ENCODE data around the gene FSTL3. TPM values are rescaled to one million over a fixed set of nuclear protein-coding genes. Genes with fewer than 3 reads are reported as not detected.
A peak's percentile ranks its signal among the peaks of the same experiment; 100 is the strongest.

The FSTL3 gene
- total RNA-seq, 1 experiment from 2014 or later, result 6.0 TPM

- ChIA-PET CTCF (interaction anchor here (0.6 to 1.0 kb wide), 2 partner anchors 13 to 27 kb away, joined by 3 to 6 read pairs; partner anchors contain the start of gene PALM), POLR2A (ENCODE audit: low non-redundant PET) (interaction anchor here (0.6 to 0.7 kb wide), 3 partner anchors 58 to 117 kb away, joined by 3 to 9 read pairs (median 3); no protein-coding TSS in a partner anchor)
- Histone ChIP-seq H3K4me3 (ENCODE audit: low read depth, low read length, poor library complexity, severe bottlenecking) (peak overlapping the region; percentile 94), H3K27me3 (replicated peaks; ENCODE audit: insufficient read depth, low read depth, low read length, poor library complexity) (peaks cover 6% of the 10 kb centered on the region), H3K27ac (ENCODE audit: low read depth, low read length, poor library complexity, severe bottlenecking) (peak overlapping the region; percentile 97), H3K36me3 (ENCODE audit: insufficient read depth, low read length, poor library complexity, severe bottlenecking) (no peaks in the 10 kb centered on the region), H3K4me1 (ENCODE audit: insufficient read depth, low read length, poor library complexity, severe bottlenecking) (peaks cover 19% of the 10 kb centered on the region), H3K9me3 (ENCODE audit: low read depth, low read length, poor library complexity, severe bottlenecking) (no peaks in the 10 kb centered on the region)
- no TSS peak for BruUV-seq (replicated peaks)
- peak; percentile 92 for DNase-seq (ENCODE audit: low spot score)
- intact Hi-C loops (cut with micrococcal nuclease; ENCODE audit: unreplicated experiment), result no loop called here
- TF ChIP-seq CTCF (conservative IDR thresholded peaks at IDR 0.05; ENCODE audit: low read depth, low read length) (no peak), EZH2 (IDR thresholded peaks at IDR 0.05; ENCODE audit: borderline replicate concordance, low read depth, low read length, poor library complexity, severe bottlenecking) (no peak)
Measured at GRCh38 chr19:681029-682019, 5.1 kb downstream of the FSTL3 start.

GRCh38 chr19:682678-683320, 6.6 kb downstream of the FSTL3 start:
- no peak for DNase-seq (ENCODE audit: low spot score)
- ChIA-PET CTCF (no interaction called here), POLR2A (ENCODE audit: low non-redundant PET) (no interaction called here)
- Histone ChIP-seq H3K4me1 (ENCODE audit: insufficient read depth, low read length, poor library complexity, severe bottlenecking) (peaks cover 6% of the 10 kb centered on the region), H3K27me3 (replicated peaks; ENCODE audit: insufficient read depth, low read depth, low read length, poor library complexity) (no peaks in the 10 kb centered on the region), H3K27ac (ENCODE audit: low read depth, low read length, poor library complexity, severe bottlenecking) (no peak overlapping the region), H3K9me3 (ENCODE audit: low read depth, low read length, poor library complexity, severe bottlenecking) (no peaks in the 10 kb centered on the region), H3K4me3 (ENCODE audit: low read depth, low read length, poor library complexity, severe bottlenecking) (no peak overlapping the region), H3K36me3 (ENCODE audit: insufficient read depth, low read length, poor library complexity, severe bottlenecking) (no peaks in the 10 kb centered on the region)
- TF ChIP-seq EZH2 (IDR thresholded peaks at IDR 0.05; ENCODE audit: borderline replicate concordance, low read depth, low read length, poor library complexity, severe bottlenecking) (no peak), CTCF (conservative IDR thresholded peaks at IDR 0.05; ENCODE audit: low read depth, low read length) (no peak)
- intact Hi-C loops (cut with micrococcal nuclease; ENCODE audit: unreplicated experiment), result no loop called here
- BruUV-seq (replicated peaks), result no TSS peak

- H3K27ac ChIP-seq (ENCODE audit: low read depth, low read length, poor library complexity, severe bottlenecking), result no peak overlapping the region
- no peaks in the 10 kb centered on the region for H3K9me3 ChIP-seq (ENCODE audit: low read depth, low read length, poor library complexity, severe bottlenecking)
- no TSS peak for BruUV-seq (replicated peaks)
- ChIA-PET POLR2A (ENCODE audit: low non-redundant PET) (no interaction called here), CTCF (no interaction called here)
- intact Hi-C loops (cut with micrococcal nuclease; ENCODE audit: unreplicated experiment), result no loop called here
- H3K27me3 ChIP-seq (replicated peaks; ENCODE audit: insufficient read depth, low read depth, low read length, poor library complexity), result no peaks in the 10 kb centered on the region
- no peaks in the 10 kb centered on the region for H3K4me1 ChIP-seq (ENCODE audit: insufficient read depth, low read length, poor library complexity, severe bottlenecking)
- DNase-seq (ENCODE audit: low spot score), result no peak
- H3K4me3 ChIP-seq (ENCODE audit: low read depth, low read length, poor library complexity, severe bottlenecking), result no peak overlapping the region
- H3K36me3 ChIP-seq (ENCODE audit: insufficient read depth, low read length, poor library complexity, severe bottlenecking), result no peaks in the 10 kb centered on the region
- TF ChIP-seq EZH2 (IDR thresholded peaks at IDR 0.05; ENCODE audit: borderline replicate concordance, low read depth, low read length, poor library complexity, severe bottlenecking) (no peak), CTCF (conservative IDR thresholded peaks at IDR 0.05; ENCODE audit: low read depth, low read length) (no peak)
Measured at GRCh38 chr19:685454-685931, 9.3 kb downstream of the FSTL3 start.

Measured in A673 (cell line).